ENCODE measurements around the gene ABL2.
"Not testable (repeated sequence)": the region's sequence is repeated elsewhere in the genome, so short reads cannot be mapped to it uniquely, and the experiment has no call there.

The ABL2 gene

DNA sequence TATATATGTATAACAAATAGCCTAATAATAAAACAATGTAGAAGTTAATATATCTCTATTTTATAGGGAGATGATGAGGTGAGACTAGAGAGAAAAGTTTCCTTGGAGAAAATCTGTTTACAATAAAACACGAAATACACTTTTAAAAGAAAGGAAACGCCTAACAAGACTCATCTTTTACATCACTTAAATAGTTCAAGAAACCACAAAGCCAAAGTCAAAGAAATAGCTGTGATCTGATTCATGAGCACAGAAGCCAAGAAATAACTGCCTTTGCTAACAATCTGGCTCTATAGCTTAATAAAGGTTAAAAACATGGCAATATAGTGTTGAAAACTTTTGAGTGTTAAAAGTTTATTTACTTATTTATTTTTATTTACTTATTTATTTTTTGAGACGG is 86.2 kb downstream of the ABL2 start:
- in situ Hi-C loops (cut with HindIII; ENCODE audit: low sequenced_read_pairs), result no loop called here
- DNase-seq (ENCODE audit: low read depth), result peak; percentile 92

DNA sequence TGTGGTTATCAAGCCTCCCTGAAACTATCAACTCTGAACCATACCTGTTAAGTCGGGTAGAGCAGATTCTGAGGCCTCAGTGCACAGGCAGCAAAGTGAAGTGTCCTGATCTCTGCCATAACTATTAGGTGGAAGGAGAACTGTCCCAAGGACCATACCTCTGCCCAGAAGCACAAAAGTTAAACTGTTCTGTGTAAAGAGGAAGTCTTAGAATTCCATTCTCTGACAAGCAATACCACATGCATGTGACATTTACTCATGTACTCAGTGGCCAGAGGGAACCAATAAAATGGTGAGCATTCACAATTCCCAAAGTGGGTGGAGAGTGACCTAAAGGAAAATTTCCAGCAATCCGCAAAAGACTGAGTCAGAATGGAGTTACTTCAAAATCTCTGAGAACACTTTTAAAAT is 86.6 kb downstream of the ABL2 start:
- H3K4me3 ChIP-seq (ENCODE audit: low read depth, low read length), result peak overlapping the region; percentile 51

More for the DNA sequence above, 86.2 kb downstream of the ABL2 start:
- TF ChIP-seq, protein P1, sequence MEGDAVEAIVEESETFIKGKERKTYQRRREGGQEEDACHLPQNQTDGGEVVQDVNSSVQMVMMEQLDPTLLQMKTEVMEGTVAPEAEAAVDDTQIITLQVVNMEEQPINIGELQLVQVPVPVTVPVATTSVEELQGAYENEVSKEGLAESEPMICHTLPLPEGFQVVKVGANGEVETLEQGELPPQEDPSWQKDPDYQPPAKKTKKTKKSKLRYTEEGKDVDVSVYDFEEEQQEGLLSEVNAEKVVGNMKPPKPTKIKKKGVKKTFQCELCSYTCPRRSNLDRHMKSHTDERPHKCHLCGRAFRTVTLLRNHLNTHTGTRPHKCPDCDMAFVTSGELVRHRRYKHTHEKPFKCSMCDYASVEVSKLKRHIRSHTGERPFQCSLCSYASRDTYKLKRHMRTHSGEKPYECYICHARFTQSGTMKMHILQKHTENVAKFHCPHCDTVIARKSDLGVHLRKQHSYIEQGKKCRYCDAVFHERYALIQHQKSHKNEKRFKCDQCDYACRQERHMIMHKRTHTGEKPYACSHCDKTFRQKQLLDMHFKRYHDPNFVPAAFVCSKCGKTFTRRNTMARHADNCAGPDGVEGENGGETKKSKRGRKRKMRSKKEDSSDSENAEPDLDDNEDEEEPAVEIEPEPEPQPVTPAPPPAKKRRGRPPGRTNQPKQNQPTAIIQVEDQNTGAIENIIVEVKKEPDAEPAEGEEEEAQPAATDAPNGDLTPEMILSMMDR (IDR thresholded peaks at IDR 0.05; ENCODE audit: low read depth, low read length, missing control alignments), result no peak
- peak overlapping the region; percentile 4 for H3K4me3 ChIP-seq (ENCODE audit: low read depth, low read length)

DNA sequence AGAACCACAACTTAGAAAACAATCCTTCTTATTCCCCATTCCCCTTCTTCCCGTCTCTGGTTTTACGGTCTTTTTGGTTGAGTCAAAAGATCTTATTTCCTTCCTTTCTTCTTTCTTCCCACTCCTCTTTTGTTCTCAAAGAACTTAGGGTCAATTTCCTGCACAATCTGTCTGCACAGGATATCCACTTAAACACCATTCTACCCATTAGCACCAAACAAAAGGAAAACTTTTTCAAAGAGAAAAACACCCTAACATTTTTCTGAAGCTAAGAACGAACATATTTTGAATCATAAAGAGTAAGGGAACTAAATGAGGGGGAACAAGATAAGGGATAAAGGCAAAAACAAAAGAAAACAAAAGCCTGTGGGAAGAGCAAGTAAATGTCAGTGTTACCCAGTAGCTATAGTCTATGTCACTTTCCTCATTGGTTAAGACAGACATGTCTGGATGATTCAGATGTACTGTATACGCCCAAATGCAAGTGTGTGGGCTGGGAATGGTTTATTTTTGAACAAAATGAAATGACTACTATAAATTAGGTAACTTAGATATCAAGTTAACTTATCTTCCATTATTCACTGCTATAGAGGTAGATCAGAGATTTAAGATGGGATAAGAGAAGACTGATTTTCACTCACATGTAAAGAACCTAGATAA is 87.8 kb downstream of the ABL2 start:
- no peak for DNase-seq (ENCODE audit: low read depth)
- TF ChIP-seq, protein P1 (IDR thresholded peaks at IDR 0.05; ENCODE audit: low read depth, low read length, missing control alignments), result no peak
- in situ Hi-C loops (cut with HindIII; ENCODE audit: low sequenced_read_pairs), result no loop called here
- H3K4me3 ChIP-seq (ENCODE audit: low read depth, low read length), result peak overlapping the region; percentile 51

More for the DNA sequence above, 86.6 kb downstream of the ABL2 start:
- peak; percentile 97 for DNase-seq (ENCODE audit: low read depth)
- in situ Hi-C loops (cut with HindIII; ENCODE audit: low sequenced_read_pairs), result no loop called here
- TF ChIP-seq, protein P1 (IDR thresholded peaks at IDR 0.05; ENCODE audit: low read depth, low read length, missing control alignments), result no peak

DNA sequence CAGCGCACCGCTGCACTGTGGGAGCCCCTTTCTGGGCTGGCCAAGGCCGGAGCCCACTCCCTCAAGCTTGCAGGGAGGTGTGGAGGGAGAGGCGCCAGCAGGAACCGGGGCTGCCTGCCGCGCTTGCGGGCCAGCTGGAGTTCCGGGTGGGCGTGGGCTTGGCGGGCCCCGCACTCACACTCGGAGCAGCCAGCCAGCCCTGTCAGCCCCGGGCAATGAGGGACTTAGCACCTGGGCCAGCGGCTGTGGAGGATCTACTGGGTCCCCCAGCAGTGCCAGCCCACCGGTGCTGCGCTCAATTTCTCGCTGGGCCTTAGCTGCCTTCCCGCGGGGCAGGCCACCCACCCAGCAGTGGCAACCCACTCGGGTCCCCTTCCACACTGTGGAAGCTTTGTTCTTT is 90.7 kb downstream of the ABL2 start:
- in situ Hi-C loops (cut with HindIII; ENCODE audit: low sequenced_read_pairs); DNase-seq (ENCODE audit: low read depth); H3K4me3 ChIP-seq (ENCODE audit: low read depth, low read length): not testable (repeated sequence)

DNA sequence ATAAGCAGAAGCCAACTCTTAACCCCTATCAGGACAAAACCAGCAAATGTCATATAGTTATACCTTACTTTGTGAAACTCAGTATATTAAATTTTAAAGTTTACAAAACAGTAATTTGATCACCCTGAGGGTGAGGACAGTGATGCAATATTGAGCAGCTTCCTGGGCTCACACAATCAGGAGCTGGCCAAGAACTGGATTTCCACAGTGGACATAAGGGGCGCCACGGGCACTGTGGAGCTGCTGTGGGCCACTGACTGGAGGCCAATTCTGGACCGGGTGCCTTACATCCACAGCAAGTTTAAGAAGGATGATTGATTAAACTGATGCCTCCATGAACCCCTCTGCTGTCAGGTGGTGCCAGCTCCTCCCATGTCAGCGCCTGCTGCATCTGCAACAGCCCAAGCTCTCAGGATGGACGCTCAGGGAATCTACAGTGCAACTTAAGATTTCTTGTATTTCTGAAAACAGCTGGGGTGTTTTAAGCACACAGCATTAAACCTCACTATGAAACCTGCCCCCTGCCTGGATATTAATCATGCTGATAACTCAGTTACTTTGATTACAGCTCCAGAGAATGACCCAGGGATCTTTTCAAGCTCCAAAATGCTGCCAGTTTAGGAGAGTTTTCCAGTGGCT is 91.7 kb downstream of the ABL2 start:
- TF ChIP-seq, protein P1 (IDR thresholded peaks at IDR 0.05; ENCODE audit: low read depth, low read length, missing control alignments), result no peak
- no peak overlapping the region for H3K4me3 ChIP-seq (ENCODE audit: low read depth, low read length)
- no peak for DNase-seq (ENCODE audit: low read depth)
- in situ Hi-C loops (cut with HindIII; ENCODE audit: low sequenced_read_pairs), result no loop called here

DNA sequence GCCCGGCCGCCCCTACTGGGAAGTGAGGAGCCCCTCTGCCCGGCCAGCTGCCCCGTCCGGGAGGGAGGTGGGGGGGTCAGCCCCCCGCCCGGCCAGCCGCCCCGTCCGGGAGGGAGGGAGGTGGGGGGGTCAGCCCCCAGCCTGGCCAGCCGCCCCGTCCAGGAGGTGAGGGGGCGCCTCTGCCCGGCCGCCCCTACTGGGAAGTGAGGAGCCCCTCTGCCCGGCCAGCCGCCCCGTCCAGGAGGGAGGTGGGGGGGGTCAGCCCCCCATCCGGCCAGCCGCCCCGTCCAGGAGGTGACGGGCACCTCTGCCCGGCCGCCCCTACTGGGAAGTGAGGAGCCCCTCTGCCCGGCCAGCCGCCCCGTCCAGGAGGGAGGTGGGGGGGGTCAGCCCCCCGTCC is 93.8 kb downstream of the ABL2 start:
- DNase-seq (ENCODE audit: low read depth); in situ Hi-C loops (cut with HindIII; ENCODE audit: low sequenced_read_pairs): not testable (repeated sequence)

DNA sequence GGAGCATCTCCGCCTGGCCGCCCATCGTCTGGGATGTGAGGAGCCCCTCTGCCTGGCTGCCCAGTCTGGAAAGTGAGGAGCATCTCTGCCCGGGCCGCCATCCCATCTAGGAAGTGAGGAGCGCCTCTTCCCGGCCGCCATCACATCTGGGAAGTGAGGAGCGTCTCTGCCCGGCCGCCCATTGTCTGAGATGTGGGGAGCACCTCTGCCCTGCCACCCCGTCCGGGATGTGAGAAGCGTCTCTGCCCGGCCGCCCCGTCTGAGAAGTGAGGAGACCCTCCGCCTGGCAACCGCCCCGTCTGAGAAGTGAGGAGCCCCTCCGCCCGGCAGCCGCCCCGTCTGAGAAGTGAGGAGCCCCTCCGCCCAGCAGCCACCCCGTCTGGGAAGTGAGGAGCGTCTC is 94.3 kb downstream of the ABL2 start:
- DNase-seq (ENCODE audit: low read depth); H3K4me3 ChIP-seq (ENCODE audit: low read depth, low read length); in situ Hi-C loops (cut with HindIII; ENCODE audit: low sequenced_read_pairs): not testable (repeated sequence)

More for the DNA sequence above, 93.8 kb downstream of the ABL2 start:
- not testable (repeated sequence) for H3K4me3 ChIP-seq (ENCODE audit: low read depth, low read length)

DNA sequence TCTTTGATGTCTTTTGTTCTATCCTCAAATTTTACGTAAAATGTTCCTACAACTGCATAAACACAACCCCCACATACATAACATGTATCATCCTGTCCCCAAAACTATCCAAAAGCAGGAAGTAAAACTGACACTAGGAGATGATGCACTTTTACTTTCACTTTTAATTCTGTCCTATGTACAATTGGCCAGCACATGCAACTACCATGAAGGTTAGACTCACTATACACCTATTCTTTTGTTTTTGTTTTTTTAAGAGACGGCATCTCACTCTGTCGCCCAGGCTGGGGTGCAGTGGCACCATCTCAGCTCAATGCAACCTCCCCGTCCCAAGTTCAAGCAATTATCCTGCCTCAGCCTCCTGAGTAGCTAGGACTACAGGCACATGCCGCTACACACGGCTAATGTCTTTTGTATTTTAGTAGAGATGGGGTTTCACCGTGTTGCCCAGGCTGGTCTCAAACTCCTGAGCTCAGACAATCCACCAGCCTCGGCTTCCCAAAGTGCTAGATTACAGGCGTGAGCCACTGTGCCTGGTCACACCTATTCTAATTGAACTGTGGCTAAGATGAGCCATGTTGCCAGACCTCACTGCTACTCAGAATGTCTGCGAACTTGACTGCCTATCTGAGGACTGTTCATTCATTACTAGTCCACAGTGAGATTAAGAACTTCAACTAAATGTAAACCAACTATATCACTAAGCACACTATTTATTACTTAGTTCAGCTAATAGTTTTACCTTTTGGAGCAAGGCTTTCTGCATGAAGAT is 99.6 kb downstream of the ABL2 start:
- DNase-seq (ENCODE audit: low read depth), result no peak
- no peak overlapping the region for H3K4me3 ChIP-seq (ENCODE audit: low read depth, low read length)
- in situ Hi-C loops (cut with HindIII; ENCODE audit: low sequenced_read_pairs), result no loop called here
- TF ChIP-seq, protein P1 (IDR thresholded peaks at IDR 0.05; ENCODE audit: low read depth, low read length, missing control alignments), result no peak

All from astrocyte of the cerebellum (primary cell).